ENCODE data around the gene MSRB1. TPM values are rescaled to one million over a fixed set of nuclear protein-coding genes. Genes with fewer than 3 reads are reported as not detected.

The MSRB1 gene
- total RNA-seq, 1 donor from 2014 or later, result 16.6 TPM

DNA sequence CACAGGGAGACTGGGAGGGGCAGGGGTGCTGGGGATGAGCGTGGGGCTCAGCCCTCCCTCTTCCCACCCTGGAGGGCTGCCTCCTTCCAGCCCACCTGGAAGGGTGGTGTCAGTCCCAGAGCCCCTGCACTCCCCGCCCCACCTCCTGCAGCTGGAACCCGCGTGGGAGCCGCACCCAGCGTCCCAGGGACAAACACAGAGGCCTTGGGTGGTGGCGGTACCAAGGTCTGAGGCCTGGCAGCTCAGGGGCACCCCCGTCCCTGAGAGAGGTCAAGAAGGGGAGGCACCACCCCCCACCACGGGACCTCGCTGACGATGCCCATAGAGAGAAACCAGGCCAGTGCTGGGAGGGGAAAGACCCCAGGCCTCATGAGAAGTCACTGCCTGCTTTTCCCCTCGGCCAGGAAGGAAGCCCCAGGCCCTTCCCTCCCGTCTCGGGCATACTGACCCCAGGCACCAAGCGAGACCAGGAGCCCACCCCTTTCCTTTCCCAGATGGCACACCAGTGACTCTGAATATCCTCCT is 28.9 kb downstream of the MSRB1 start:
- TF ChIP-seq, protein P1, sequence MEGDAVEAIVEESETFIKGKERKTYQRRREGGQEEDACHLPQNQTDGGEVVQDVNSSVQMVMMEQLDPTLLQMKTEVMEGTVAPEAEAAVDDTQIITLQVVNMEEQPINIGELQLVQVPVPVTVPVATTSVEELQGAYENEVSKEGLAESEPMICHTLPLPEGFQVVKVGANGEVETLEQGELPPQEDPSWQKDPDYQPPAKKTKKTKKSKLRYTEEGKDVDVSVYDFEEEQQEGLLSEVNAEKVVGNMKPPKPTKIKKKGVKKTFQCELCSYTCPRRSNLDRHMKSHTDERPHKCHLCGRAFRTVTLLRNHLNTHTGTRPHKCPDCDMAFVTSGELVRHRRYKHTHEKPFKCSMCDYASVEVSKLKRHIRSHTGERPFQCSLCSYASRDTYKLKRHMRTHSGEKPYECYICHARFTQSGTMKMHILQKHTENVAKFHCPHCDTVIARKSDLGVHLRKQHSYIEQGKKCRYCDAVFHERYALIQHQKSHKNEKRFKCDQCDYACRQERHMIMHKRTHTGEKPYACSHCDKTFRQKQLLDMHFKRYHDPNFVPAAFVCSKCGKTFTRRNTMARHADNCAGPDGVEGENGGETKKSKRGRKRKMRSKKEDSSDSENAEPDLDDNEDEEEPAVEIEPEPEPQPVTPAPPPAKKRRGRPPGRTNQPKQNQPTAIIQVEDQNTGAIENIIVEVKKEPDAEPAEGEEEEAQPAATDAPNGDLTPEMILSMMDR (IDR thresholded peaks at IDR 0.05), result no peak
- Mint-ChIP-seq H3K4me1 (no peaks in the 10 kb centered on the region), H3K9me3 (no peaks in the 10 kb centered on the region), H3K4me3 (no peak overlapping the region), H3K27ac (no peak overlapping the region), H3K36me3 (ENCODE audit: low read depth) (no peaks in the 10 kb centered on the region), H3K27me3 (peaks cover 21% of the 10 kb centered on the region)
- CTCF ChIA-PET, result no interaction called here
- intact Hi-C loops (cut with micrococcal nuclease), result no loop called here
- POLR2A ChIA-PET, result no interaction called here
- DNase-seq (no peak), ATAC-seq (ENCODE audit: low read depth) (no peak)

DNA sequence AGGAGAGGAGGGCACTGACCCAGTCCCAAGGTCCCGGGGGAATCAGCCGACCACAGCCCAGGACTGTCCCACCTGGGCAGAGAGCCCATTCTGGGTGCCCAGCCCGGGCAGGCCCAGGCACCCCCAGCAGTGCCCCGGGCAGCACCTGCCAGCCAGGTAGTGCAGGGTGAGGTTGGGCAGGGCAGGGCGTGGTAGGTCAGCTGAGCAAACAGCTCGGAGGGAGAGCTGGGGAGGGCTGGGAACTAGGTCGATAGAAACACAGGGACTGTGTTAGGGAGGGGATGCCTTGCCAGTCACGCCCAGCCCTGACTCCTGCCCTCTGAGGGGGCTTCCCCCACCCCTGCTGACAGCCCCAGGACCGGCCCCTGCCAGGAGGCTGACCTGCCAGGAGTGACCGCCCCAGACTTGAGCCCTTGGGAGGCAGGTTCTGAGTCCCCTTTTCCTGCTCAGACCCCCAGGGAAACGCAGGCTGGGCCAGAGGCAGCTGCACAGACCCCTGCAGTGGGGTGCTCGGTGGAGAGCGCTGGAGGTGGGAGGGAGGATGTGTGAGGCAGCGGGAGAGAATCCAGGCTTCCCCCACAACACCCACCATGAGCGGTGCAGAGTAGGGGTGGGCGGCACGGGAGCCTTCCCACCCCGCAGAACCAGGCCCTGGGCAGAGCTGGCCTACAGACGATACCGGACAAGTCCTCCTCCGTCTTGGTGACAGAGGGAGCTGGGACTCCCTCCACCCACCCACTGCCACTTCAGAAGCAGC is 29.5 kb downstream of the MSRB1 start:
- DNase-seq (no peak), ATAC-seq (ENCODE audit: low read depth) (no peak)
- H3K27me3 Mint-ChIP-seq, result peaks cover 20% of the 10 kb centered on the region
- H3K36me3 Mint-ChIP-seq (ENCODE audit: low read depth), result no peaks in the 10 kb centered on the region
- POLR2A ChIA-PET, result no interaction called here
- CTCF ChIA-PET, result no interaction called here
- intact Hi-C loops (cut with micrococcal nuclease), result no loop called here
- TF ChIP-seq, protein P1 (IDR thresholded peaks at IDR 0.05), result no peak
- H3K27ac Mint-ChIP-seq, result no peak overlapping the region
- H3K4me1 Mint-ChIP-seq, result no peaks in the 10 kb centered on the region
- H3K4me3 Mint-ChIP-seq, result no peak overlapping the region
- H3K9me3 Mint-ChIP-seq, result no peaks in the 10 kb centered on the region

DNA sequence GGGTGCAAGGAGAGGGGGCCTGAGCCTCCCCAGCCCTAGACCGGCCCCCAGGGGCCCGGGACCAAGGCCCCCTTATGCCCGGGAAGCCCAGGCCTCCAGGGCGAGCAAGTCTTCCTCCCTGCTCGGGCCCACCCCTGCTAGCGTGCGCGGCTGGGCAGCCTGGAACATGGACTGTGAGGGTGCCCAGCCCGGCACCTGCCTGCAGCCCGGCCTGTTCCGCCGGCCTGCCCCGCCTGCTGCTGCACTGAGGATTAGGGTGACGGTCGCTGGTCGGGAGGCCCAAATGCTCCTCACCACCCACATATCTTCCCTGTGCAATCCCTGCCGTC is 30.8 kb downstream of the MSRB1 start:
- no peaks in the 10 kb centered on the region for H3K9me3 Mint-ChIP-seq
- DNase-seq, result no peak

DNA sequence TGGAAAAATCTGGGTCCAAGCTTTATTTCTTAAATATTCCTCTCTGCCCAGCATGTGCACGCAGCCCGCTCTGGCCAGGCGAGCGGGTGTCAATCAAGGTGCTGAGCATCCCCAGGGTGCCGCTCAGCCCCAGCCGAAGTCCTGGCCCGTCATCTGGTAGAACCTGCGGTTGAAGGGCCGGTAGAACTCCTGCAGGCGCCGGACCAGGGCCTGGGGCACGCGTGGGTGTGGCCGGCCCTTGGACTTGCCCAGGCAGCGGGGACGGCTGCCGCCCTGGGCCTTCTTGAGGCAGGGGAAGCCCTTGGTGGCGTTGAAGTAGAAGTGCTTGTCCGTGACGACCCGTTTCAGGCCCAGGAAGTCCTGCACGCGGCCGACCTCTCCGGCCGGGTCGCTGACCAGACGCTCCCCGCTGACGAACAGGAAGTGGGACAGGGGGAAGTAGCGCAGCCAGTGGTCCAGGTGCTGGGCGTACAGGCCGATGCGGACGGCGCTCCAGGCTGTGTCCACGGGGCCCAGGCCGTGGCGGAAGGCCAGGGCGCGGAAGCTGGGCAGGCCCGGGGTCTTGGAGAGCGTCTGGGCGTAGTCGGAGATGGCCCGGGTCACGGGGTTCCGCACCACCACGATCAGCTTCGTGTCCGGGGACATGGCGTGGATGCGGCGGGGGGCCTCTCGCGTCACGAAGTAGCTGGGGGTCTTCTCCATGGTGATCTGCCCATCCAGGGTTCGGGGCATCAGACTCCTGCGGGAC is 31.4 kb downstream of the MSRB1 start:
- Mint-ChIP-seq H3K9me3 (no peaks in the 10 kb centered on the region), H3K4me1 (no peaks in the 10 kb centered on the region), H3K4me3 (no peak overlapping the region), H3K27me3 (peaks cover 20% of the 10 kb centered on the region), H3K27ac (no peak overlapping the region), H3K36me3 (ENCODE audit: low read depth) (no peaks in the 10 kb centered on the region)
- intact Hi-C loops (cut with micrococcal nuclease), result no loop called here
- ATAC-seq (ENCODE audit: low read depth) (no peak), DNase-seq (no peak)
- ChIA-PET POLR2A (no interaction called here), CTCF (no interaction called here)
- TF ChIP-seq, protein P1 (IDR thresholded peaks at IDR 0.05), result no peak

More for the DNA sequence above, 30.8 kb downstream of the MSRB1 start:
- ChIA-PET POLR2A (no interaction called here), CTCF (no interaction called here)
- ATAC-seq (ENCODE audit: low read depth), result no peak
- peaks cover 22% of the 10 kb centered on the region for H3K27me3 Mint-ChIP-seq
- TF ChIP-seq, protein P1 (IDR thresholded peaks at IDR 0.05), result no peak
- intact Hi-C loops (cut with micrococcal nuclease), result no loop called here
- H3K4me3 Mint-ChIP-seq, result no peak overlapping the region
- no peak overlapping the region for H3K27ac Mint-ChIP-seq
- H3K36me3 Mint-ChIP-seq (ENCODE audit: low read depth), result no peaks in the 10 kb centered on the region
- H3K4me1 Mint-ChIP-seq, result no peaks in the 10 kb centered on the region

DNA sequence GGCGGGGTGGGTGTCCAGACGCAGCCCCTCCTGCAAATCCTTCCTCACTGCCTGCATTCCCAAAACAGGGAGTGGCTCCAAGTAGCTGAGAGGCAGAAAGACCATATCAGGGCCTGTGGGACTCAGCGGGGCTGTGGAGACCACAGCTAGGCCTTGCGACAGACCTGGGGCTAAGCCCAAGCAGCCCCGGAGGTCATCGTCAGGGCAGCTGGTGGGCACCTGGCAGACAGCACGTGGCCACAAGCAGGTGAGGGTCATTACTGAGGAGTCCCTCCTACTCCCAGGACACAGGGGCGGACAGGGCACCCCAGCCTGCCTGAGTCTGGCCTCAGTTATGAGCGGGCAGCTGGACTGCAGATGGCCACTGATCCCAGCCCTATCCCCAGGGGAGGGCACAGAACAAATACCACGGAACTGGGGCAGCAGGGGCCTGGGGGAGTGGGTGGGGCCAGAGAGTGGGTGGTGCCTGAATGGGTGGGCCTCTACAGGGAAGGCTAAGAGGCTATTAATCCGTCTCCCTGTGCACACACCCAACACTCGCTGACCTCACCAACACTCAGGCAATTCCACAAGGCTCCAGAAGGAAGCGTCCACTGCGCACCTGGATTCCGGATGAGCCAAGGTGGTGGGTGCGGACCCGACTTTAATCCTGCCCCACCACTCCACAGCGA is 33.3 kb downstream of the MSRB1 start:
- no peaks in the 10 kb centered on the region for H3K4me1 Mint-ChIP-seq
- ChIA-PET CTCF (no interaction called here), POLR2A (no interaction called here)
- intact Hi-C loops (cut with micrococcal nuclease), result no loop called here
- H3K9me3 Mint-ChIP-seq, result no peaks in the 10 kb centered on the region
- ATAC-seq (ENCODE audit: low read depth) (no peak), DNase-seq (no peak)
- no peak overlapping the region for H3K27ac Mint-ChIP-seq
- no peak overlapping the region for H3K4me3 Mint-ChIP-seq
- H3K36me3 Mint-ChIP-seq (ENCODE audit: low read depth), result no peaks in the 10 kb centered on the region
- TF ChIP-seq, protein P1 (IDR thresholded peaks at IDR 0.05), result no peak
- peaks cover 7% of the 10 kb centered on the region for H3K27me3 Mint-ChIP-seq

Data from activated B cell treated with CpG ODN at 0.5 μM for 24 hours (primary cell).